ENCODE results near the gene FRYL.
A peak's percentile ranks its signal among the peaks of the same experiment; 100 is the strongest.
"Not testable (repeated sequence)": the region's sequence is repeated elsewhere in the genome, so short reads cannot be mapped to it uniquely, and the experiment has no call there.

The FRYL gene

DNA sequence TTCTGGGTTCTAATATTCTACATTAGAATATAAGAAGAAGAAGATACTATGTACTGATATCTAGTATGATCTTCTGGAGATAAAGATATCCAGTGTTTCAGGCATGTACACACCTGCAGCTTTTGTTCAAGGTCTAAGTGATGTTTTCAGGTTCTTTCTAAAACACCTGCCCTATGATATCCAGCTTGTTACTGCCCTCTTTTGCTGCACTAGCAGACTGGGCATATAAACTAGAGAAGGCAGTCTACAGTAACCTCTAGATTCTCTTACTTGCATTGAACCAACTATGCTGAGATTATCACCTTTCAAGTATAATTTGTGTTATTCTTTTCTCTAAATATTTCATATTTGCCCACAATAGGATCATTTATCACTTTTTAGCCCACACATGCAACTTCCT lies 1.9 kb upstream of the FRYL start:
- DNase-seq, result no peak

DNA sequence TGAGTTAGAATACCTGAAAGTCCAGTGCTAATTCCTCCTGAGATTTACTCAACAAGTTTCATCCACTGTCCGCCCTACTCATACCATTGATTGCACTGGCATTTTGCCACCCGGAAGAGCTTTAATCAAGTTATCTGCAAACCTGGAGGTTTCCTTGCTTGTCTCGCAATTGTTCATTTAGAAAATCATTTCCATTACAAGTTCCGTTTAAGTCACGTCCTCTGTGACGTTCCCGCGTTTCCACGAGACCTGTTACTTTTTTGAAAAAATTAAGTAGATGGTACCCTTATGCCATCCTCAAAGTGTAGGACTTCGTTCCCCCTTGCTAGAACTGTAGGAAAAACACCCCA lies 761 bp upstream of the FRYL start:
- peak; percentile 56 for DNase-seq

DNA sequence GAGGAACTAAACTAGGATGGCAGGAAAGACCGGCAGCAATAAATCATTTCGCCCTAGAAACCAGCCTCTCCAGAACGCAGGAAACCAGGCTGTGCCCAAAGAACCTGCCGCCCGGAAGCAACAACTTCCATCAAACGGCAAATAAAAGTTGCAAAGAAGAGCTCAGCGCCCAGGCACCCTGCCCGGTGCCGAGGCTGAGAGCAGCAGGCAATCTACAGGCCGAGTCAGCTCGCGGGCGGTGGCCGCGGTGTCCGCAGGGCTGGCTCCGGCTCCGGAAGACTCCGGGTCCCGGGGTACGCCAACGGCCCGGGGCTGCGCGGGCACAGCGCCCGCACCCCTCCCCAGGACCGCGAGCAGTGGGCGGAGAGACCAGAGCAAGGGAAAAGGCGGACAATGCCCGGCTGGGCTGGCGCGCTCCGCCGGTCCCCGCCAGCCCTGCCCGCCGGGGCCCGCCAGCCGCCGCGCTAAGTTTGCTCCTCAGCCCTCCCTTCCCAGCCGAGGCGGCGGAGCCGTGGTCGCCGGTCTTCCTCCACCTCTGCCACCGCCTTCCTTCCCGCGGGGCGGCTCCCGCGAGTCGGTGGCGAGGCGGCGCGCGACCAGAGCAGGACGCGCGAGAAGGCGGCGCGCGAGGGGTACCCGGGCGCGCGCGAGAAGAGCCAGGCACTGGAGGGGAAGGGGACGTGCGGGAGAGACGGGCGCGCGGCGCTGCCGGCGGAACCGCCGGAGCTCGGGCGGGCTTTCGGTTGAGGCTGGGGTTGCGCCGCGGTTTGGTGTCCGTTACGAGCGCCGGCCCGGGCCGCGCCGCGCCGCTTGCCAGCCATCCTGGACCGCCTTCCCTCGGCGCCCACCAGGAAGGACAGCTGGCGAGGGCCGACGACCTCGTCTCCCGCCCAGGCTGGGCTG lies 733 bp downstream of the FRYL start:
- DNase-seq, result peak; percentile 74

DNA sequence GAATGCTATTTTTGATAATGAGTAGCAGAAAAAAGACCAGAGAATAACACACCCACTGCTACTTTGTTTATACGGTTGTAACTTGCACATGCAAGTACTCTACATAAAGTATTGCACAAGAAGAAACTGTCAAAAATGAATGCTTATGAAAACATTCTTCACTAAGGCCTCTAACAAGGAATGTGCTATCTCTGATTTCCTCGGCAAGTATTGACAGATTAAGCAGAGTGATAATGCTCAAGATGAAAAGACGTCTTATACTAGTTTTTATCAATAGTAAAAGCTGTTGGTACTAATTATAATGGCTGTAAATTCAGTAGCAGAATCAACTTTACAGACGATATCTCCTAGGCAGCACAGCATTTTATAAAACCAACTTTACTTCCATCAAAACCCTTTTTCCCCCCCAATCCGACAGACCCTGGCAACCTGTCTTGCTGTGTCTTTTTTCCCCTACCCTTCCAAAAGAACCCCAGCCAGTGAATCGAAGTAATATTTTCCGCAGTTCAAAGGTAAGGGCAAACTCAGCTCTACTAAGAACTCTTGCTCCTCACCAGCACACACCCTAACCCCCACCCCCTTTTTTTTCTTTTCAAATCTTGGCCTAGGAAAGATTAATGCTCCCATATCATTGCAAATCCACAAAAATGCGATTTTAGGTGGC lies 1.5 kb downstream of the FRYL start:
- DNase-seq, result peak; percentile 34

DNA sequence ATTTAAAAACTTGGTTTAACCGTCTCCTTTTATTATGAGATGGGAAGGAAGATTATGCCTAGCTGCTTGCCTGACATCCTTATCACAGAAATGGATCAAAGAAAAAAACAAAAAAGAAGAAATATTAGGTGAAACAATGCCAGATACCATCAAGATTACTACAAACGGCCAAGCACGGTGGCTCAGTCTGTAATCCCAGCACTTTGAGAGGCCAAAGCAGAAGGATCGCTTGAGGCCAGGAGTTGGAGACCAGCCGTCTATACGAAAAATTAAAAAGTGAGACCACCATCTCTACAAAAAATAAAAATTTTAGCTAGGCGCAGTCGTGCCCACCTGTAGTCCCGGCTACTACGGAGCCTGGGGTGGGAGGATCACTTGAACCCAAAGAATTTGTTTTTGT lies 2.3 kb downstream of the FRYL start:
- DNase-seq, result no peak

DNA sequence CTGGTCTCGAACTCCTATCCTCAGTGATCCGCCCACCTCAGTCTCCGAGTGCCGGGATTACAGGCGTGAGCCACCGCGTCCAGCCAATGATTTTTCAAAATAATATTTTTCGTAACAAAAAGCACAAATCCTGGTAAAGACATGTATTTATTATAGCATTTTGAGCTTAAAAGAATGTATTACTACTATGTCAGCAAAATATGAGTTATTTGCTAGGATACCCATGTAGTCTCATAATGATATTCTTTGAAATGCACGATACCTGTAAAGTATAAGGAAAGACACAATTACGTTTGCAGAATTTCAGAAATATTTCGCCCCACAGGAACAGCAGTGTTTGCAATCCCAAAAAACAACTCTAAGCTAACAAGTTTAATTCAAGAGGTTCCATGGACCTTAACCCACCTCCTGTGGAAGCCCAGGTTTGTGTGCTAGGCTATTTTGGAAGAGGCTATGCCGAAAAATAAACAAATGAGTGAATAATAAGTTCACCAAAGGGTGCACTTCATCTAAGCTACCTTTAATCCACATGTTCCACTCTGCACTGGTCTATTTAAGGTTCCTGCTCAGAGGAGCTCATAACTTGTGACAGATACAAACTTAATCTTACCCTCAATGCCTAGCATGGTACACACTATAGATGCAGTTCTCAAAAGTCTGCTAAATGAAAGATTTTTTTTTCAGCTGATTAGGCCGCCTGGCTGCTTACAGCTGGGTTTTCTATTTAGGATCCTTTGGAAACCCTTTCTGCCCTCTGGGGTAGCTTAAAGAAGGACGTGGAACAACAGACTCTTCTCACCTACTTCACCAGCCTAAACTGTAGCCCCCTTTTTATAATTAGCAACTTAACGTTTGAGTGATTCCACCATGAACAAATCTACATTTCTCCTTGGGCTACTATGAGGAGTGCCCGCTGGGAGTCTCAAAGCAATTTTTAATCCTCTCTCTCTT lies 5.0 kb downstream of the FRYL start:
- no peak for DNase-seq

DNA sequence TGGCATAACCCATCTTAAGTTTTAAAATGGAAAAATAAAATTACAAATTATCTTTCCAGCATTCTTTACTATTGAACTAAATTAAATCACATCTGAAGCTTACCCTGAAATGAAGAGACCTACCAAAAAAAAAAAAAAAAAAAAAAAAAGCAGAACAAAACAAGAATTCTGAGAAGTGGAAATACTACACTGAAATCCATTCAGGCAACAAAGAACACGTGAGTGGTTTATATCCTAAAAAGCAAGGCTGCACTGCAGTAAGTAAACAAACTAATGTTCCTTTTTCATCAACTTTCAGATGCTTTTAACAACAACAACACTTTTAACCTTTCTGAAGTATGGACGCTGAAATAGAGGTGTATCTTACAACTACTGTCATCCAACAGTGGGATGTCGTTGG lies 7.5 kb downstream of the FRYL start:
- DNase-seq, result peak; percentile 32

DNA sequence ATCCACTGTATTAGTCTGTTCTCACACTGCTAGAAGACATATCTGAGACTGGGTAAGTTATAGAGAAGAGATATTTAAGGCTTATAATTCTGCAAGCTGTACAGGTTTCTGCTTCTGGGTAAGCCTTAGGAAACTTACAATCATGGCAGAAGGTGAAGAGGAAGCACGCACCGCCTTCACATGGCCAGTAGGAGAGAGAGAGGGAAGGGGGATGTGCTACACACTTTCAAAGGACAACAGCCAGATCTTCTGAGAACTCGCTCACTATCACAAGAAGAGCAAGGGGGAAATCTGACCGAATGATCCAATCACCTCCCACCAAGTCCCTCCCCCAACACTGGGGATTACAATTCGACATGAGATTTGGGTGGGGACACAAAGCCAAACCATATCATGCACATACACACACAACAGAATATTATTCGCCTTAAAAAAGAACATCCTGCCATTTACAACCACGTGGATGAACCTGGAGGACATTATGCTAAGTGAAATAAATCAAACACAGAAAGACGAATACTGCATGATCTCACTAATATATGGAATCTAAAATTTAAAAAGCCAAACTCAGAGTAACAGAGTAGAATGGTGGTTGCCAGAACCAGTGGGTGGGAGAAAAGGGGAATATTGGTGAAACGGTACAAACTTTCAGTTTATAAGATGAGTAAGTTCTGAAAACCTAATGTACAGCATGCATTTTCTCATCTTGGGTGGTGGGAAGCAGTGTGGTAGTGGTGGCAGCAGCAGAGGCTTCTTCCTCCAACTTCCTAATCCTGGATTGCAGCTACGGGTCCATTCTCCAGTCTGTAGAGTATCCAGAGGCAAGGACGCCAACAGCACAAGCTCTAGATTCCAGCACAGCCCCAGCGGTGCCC lies 12.8 kb downstream of the FRYL start:
- DNase-seq, result no peak

DNA sequence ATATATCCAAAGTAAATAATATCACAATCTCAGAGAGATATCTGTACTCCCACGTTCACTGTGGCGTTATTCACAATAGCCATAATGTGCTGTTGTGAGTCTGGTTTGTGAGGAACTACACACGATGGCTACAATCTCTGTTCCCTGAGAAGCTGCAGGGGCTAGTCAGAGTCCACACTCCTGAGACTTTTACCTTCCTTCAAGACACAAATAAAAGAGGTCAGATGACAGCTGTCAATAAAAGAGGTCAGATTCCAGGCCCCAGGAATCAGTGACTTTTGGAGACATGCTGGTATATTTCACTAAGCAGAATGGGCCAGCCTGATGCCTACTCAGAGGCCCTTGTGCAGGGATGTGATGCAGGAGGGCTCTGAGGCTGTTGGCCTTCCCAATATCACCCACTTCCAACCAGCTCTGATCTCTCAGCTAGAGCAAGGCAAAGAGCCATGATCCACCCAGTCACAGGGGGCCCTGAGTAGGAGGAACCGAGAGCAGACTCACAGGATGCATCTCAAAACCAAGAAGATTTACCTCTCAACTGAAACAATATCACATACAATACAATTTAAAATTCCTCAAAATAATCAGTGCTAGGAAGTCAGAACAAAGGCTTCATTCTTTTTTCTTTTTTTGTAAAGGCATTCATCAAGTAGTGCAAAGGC lies 13.8 kb downstream of the FRYL start:
- no peak for DNase-seq

DNA sequence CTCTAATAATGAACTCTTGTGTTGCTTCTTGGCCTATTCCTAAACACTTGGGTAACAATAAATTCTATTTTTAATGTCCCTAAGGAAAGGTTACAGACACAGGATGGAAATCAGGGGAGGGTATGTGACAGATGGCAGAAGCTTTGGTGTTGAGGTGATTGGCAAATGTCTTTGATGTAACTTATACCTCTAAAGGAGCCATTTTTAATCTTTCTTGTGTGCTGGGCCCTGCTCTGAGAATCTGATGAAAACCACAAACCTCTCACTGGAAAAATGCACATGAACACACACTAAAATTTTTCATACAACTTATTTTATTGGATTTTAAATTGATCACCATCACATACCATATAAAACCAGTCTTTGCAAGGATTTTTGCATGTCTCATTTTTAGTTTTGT lies 17.7 kb downstream of the FRYL start:
- no peak for DNase-seq

DNA sequence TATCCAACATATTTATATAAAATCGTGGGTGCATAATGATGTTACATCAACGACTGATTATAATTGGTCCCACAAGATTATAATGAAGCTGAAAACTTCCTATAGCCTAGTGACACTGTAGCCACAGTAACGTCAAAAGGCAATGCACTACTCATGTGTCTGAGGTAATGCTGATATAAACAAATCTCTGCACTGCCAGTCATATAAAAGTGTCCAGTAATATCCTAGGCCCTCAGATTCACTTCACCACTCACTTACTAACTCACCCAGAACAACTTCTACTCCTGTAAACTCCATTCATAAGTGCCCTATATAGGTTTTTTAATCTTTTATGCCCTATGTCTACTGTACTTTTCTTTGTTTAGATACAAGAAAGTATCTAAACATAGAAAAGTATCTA lies 18.8 kb downstream of the FRYL start:
- DNase-seq, result no peak

DNA sequence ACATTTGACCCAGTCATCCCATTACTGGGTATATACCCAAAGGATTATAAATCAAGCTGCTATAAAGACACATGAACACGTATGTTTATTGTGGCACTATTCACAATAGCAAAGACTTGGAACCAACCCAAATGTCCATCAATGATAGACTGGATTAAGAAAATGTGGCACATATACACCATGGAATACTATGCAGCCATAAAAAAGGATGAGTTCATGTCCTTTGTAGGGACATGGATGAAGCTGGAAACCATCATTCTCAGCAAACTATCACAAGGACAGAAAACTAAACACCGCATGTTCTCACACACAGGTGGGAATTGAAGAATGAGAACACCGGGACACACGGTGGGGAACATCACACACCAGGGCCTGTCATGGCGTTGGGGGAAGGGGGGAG lies 21.4 kb downstream of the FRYL start:
- not testable (repeated sequence) for DNase-seq

DNA sequence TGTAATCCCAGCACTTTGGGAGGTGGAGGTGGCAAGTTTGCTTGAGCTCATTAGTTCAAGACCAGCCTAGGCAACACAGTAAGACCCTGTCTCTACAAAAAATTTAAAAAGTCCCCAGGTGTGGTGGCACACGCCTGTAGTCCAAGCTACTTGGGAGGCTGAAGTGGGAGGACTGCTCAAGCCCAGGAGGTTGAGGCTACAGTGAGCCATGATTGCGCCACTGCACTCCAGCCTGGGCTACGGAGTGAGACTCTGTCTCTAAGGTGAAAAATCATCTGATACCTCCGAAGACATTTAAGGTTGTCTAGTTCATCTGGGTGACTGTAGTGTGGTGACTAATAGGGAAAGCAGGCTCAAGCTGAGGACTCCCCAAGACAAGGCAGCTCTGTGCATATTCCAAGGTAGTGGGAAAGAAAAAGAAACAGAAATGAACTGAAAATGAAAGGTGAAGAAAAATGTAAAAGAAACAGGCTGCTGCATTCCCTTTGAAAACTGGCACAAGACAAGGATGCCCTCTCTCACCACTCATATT lies 23.3 kb downstream of the FRYL start:
- no peak for DNase-seq

DNA sequence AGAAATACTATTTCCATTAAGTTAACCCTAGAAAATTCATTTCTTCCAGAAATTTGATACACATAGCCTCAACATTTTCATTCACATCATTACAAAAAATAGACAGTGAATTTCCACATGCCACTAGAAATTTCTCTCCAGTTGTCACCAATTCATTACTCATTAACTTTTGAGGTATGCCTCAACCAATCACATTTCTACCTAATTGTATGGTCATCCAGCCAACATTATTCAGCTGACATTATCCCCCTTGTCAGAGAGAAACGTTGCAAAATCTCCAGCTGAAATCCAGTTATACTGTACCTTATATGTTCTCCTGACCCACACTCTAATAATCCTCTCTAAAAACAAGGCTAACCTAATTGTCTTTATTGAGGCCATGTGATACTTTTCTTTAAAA lies 24.8 kb downstream of the FRYL start:
- DNase-seq, result no peak

DNA sequence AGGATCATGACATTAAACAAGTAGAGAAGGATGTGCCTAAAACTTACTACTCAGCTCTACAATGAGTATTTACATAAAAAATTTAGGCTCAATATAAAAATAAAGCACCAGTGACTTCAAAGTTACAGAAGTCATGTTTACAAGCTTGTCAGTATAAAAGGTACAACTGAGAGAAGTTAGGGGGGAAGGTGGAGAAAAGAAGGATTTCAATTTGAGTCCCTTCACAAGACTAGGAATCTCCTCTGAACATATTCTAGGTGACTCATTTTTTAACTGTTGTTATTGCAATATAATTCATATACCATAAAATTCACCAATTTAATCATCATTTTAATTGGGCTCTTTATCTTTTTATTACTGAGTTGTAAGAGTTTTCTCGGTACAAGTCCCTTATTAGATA lies 26.9 kb downstream of the FRYL start:
- DNase-seq, result no peak

DNA sequence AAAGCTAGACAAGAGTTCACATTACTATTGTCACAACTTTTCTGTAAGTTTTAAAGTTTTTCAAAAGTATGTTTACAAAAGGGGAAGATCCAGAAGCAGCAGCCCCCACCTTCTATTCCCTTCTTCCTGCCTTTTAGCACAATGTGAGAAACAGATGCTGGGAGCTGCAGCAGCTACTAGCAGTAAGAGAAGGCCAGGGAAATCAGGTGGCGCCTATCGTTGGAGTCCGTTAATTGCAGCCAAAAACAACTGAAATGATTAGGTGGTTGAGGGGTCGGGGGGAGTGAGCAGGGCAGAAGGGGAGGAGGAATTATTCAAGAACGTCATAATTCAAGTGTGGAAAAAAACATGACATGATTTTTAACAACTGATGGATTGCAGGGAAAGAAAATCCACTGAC lies 27.4 kb downstream of the FRYL start:
- DNase-seq, result no peak

DNA sequence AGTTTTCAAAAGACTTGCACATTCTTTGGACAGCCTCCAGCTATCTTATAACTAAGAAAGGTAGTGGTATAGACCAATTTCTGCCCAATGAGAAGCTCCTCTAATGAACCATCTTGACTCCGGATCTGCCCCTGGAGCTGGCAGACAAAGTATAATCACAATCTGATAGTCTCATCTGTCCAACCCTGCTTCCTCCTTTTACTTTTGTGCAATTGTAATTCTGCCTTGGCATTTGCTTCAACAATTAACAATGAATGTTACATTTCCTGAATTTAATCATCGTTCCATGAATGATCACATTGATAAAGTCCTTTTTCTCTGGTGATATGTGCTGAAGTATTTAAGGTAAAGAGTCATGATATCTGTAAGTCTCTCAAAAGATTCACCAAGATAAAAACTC lies 27.8 kb downstream of the FRYL start:
- DNase-seq, result peak; percentile 16

DNA sequence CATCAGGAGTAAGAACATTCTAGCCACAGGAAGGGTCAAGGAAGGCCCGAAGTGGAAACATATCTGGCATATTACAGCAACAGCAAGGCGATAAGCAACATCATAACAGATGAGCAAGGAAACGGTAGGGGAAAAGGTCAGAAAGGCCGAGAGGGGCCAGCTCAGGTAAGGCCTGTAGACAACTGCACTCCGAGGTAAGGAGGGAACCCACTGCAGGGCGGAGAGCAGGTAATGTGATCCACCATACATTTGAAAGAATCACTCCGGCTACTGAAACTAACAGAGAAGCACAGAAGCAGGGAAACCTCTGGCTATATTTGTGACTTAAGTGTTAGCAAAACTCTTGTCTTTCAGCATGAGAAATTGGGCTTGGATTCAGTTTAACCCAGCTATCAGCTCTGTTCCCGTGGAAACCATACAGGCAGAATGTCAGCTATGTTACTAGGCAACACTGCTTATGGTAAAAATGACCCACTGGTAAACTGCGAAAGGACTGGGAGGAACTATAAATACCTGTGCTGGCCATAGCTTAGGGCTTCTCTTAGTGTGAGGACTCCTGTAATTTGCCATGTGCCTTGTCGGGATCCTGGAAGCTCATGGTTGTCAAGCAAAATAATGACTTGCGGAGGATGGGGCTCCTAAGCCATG lies 31.0 kb downstream of the FRYL start:
- no peak for DNase-seq

DNA sequence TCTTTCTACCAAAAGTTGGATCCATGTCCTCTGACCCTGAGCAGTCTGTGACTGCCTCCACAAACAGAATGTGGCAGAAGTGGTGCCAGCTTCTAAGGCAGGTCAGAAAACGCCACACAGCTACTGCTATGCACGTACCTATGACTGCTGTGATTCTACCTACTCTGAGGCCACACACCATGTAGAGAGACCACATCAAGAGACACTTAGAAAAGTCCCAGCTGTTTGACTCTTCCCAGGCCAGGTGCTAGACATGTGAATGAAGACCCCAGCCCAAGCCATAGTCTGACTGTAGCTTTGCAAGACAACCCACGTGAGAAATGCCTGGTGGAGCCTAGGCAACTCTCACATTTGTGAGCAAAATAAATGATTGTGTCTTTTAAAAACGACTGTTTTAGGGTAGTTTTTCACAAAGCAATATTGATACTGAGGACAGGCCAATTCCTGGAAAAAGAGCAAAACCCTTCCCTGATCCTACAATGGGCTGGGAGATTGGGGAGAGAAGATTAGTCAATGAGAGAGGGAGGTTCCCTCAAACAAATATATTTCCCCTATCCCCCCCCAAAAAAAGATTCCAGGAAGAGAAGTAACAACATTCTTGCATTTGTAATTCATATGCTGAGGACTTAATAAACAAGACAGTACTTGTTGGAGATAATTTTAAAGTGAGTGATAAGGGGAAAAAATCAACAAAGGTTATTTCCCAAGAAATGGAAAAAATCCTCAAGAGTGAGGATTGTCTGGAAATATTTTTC lies 33.3 kb downstream of the FRYL start:
- DNase-seq, result no peak

DNA sequence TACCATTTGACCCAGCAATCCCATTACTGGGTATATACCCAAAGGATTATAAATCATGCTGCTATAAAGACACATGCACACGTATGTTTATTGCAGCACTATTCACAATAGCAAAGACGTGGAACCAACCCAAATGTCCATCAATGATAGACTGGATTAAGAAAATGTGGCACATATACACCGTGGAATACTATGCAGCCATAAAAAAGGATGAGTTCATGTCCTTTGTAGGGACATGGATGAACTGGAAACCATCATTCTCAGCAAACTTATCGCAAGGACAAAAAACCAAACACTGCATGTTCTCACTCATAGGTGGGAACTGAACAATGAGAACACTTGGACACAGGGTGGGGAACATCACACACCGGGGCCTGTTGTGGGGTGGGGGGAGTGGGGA lies 34.9 kb downstream of the FRYL start:
- not testable (repeated sequence) for DNase-seq

Measured in suppressor macrophage treated with lipopolysaccharide for 4 hours (primary cell).